ENCODE results near the gene TMEM132D.

- no peak for TF ChIP-seq CTCF (IDR thresholded peaks at IDR 0.05)
- TF ChIP-seq POLR2A (IDR thresholded peaks at IDR 0.05) = no peak
- TF ChIP-seq POLR2AphosphoS5 (IDR thresholded peaks at IDR 0.05; ENCODE audit: insufficient read depth in 1 of 2, low read depth in 1 of 2) = no peak
These were observed 824.1 kb downstream of the TMEM132D start for GRCh38 chr12:129079719-129080118.

All from vagina (tissue), 2 donors.